NT2/D1 (cell line): Measurements from ENCODE around the gene GLT1D1.

Source experiments
- YY1 ChIP-seq: IDR thresholded peaks from 2 replicates; pipeline ENCODE4 v1.6.1; 2011; ENCODE audit not compliant: insufficient read length, insufficient read depth
- ZNF274 ChIP-seq: IDR thresholded peaks from 2 replicates; pipeline ENCODE4 v1.6.1; 2011; ENCODE audit warnings: mild to moderate bottlenecking, low read depth, low read length

- TF ChIP-seq ZNF274 = no peak
- no peak for TF ChIP-seq YY1
Measured at GRCh38 chr12:128910629-128911028, 57.4 kb downstream of the GLT1D1 start.
